Retina (tissue), 1 donor: ENCODE measurements around the gene ADAM15.

Experiments used
- DNase-seq: peaks from one replicate; pipeline ENCODE4 v3.0.0-alpha.2; 2016

Gene ADAM15

DNA sequence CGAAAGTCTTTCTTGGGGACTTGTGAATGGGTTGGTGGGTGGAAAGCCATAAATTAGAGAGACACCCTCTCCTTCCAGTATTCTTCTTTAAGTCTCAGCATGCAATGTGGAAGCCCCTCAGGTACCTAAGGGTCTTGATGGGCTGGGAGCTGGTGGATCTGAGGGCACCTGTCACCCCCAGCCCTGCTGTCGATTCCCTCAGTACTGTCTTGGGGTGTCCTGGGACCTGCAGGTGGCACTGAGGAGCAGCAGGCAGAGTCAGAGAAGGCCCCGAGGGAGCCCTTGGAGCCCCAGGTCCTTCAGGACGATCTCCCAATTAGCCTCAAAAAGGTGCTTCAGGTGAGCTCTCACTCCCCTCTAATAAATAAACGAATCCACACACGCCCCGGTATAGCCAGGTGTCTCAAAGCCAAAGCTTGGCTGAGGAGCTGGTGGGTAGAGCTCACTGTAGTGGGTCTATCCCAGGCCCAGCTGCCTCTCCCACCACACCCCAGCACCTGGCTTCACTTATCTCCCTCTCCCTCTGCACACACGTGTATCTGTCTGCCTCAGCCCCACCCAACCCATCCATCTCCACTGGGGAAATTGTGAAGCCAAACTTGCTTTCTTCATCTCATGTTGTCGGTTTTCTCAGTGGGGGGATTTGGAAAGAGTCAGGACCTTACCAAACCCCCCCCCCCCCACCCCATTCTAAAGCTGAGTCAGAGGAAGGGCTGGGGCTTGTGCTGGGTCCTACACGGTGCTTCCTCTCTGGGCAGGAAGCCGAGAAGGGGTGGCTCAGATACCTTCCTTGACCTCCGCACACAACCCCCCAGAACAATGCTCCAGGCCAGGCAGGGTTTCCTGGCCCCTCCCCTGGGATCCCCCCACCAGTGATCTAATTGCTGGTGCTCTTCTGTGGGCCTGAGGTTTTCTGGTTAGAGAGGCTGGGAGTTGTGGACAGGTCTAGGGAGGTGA, 1.6 kb downstream of the ADAM15 start:
- DNase-seq: no peak

DNA sequence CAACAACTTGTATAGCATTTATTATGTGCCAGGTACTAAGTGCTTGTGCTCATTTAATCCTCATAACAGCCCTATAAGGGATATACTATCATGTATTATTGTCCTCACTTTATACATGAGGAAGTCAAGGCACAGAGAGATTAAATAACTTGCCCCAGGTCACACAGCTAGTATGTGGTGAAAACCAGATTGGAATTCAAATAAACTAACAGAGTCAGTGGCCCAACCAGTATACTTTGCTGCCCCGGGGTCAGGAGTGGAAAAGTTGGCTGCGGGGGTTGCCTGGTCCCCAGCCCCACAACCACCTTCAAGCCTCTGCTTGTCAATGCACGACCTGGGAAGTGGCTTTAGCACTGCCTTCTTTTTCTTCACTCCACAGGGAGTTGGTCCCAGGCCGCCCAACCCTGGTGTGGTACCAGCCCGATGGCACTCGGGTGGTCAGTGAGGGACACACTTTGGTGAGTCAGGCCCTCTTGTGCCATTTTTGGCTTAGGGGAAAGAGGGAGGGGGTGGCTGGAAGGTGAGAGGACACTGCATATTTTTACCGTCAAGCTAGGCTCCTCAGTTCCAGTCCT, 2.5 kb downstream of the ADAM15 start:
- DNase-seq: no peak

DNA sequence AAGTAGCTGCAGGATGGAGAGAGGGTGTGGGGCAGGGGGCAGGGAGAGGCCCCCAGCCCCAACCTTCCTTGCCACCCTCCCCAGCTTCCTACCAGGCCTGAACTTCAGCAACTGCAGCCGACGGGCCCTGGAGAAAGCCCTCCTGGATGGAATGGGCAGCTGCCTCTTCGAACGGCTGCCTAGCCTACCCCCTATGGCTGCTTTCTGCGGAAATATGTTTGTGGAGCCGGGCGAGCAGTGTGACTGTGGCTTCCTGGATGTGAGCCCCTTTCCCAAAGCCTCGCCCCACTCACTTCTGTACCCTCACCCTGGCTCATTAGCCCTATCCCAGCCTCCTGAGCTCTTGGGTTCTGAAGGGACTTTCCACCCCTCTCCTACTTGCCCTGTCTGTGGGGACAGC, 6.0 kb downstream of the ADAM15 start:
- DNase-seq: no peak

DNA sequence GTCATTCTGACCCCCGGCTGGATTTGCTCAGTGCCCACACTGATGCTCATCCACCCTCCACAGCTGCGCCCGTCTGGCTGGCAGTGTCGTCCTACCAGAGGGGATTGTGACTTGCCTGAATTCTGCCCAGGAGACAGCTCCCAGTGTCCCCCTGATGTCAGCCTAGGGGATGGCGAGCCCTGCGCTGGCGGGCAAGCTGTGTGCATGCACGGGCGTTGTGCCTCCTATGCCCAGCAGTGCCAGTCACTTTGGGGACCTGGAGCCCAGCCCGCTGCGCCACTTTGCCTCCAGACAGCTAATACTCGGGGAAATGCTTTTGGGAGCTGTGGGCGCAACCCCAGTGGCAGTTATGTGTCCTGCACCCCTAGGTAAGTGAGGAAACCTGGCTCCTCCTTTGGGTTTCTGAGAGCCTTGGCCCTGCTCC, 6.7 kb downstream of the ADAM15 start:
- no peak for DNase-seq

DNA sequence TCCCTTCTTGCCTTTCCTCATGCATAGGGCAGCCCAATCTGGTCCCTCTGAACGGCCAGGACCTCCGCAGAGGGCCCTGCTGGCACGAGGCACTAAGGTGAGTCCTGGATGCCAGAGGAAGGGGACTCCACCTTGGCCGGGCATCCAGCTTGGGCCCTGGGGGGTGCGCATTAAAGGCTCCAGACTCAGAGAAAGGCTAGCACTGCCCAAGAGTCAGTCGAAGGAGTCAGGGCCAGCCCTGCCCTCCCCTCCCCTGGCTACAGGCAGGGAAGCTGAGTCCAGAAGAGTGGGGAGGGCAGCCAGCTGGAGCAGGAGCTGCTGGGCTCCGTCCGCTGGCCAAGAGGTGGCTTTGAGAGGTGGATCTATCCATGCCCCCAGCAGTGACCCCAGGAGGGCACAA, 9.6 kb downstream of the ADAM15 start:
- no peak for DNase-seq

DNA sequence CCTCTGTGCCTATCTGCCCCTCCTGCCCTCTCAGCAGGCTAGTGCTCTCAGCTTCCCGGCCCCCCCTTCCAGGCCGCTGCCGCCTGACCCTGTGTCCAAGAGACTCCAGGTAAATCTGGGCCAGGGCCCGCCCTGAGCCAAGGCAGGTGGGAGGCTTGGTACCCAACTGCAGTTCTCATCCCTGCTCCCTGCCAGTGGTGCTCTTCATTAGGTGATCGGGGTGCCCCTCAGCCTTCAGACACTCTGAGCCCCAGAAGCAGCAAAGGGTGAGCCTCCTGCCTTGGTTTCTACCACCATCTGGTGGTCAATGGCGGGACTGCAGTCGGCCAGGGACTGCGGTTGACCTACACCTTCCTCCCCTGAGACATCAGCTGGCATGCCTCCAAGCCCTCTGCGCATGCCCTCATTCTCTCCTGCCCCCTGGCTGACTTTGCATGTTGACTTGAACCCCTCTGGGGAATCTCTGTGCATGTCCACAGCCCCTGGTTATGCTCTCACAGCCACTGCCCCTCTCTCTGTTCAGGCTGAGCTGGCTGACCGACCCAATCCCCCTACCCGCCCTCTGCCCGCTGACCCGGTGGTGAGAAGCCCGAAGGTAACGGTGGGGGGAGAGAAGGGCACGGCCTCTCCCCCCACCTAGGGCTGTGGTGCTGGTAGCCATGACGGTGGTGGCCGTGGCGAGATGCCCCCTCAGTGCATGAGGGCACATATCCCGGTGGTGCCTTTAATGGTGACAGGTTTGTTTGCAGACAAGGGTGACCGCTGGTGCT, 10.4 kb downstream of the ADAM15 start:
- DNase-seq: peak; percentile 96

DNA sequence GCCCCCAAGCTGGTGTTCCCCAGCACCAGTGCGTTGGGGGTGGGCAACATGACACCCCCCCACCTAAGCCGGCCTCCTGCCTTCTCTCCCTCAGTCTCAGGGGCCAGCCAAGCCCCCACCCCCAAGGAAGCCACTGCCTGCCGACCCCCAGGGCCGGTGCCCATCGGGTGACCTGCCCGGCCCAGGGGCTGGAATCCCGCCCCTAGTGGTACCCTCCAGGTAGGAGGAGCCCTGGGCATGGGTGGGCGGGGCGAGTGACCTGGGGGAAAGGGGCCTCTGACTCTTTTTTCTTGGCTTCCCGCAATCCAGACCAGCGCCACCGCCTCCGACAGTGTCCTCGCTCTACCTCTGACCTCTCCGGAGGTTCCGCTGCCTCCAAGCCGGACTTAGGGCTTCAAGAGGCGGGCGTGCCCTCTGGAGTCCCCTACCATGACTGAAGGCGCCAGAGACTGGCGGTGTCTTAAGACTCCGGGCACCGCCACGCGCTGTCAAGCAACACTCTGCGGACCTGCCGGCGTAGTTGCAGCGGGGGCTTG, 11.1 kb downstream of the ADAM15 start:
- DNase-seq: peak; percentile 63

DNA sequence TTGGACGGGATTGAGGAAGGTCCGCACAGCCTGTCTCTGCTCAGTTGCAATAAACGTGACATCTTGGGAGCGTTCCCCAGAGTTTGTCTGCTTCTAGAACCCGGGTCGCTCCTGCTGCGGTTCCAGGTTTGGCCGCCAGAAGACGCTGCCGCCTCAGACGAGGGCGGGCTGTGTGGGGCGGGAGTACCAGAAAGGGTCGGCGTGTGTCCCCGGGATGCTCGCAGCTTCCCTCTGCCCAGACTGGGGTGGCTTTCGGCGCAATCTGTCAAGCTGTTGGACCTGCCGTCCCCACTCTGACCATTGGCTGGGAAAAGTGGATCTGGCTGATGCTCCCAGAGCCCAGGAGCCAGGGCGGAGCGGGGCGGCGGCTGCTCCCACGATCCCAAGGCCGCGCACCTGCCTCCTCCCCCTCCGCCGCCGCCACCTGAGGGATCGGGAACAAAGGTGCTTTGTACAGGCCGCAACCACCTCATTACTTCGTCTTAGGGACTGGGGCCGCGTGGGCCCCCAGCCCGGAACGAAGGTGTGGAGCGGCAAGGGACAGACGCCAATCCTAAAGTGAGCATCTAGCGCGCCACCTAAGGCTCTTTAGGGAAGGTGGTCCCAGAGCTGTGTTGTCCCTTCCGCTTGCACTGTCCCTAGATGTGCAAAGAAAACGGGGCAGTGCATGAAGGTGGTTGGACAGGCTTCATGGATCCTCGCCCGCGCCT, 11.7 kb downstream of the ADAM15 start:
- DNase-seq: peak; percentile 91

DNA sequence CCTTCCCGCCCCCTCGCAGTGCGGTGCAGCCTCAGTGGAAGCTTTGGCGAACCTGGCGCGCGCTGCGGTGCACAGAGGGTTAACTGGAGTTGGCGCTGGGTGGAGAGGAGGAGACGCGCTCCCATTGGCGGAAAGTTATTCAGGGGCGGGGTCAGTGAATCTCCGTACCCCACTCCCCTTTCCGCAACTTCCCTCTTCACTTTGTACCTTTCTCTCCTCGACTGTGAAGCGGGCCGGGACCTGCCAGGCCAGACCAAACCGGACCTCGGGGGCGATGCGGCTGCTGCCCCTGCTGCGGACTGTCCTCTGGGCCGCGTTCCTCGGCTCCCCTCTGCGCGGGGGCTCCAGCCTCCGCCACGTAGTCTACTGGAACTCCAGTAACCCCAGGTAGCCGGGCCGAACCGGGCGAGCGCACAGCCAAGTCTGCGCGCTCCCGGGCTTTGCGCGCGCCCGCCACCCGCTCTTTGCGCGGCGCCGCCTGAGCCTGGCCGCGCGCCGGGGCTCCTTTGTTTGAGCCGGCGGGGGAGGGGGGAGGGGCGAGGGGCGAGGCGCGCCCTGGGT, 12.5 kb downstream of the ADAM15 start, which contains the start of gene EFNA4:
Gene EFNA4 (plus strand): TSS at position 191 of the 561 bp plus-strand sequence. CDS start 84 bp downstream, at position 275.
- DNase-seq: peak; percentile 93

DNA sequence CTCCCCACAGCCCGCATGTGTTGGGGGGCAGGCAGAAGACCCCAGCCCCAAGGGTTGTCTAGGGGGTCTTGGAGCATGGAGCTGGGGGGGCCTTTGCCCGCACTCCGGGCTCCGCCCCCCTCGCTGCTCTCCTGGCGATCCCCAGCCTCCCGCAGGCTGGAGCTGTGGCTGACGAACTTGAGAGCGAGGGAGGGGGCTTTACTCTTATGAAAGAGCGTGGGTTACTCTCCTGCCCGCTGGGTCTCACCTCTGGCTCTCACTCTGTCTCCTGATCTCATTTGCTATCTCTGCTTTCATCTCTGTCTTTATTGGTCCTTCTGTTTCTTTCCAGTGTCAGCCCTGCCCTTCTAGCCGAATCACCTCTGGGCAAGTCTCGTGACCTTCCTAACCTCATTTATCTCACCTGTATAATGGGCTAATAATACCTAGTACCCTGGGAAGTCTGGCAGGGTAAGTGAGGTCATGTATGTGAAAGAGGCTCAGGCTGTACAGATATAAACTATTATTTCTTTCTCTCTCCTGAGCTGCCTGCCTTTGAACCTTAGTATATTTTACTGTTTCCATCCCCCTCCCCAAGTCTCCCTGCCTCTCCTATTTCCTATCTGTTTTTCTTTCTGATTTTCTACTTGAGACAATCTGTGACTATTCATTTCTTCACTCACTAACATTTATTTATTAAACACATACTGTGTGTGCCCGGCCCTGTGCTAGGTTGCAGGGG, 13.2 kb downstream of the ADAM15 start:
- DNase-seq: no peak

DNA sequence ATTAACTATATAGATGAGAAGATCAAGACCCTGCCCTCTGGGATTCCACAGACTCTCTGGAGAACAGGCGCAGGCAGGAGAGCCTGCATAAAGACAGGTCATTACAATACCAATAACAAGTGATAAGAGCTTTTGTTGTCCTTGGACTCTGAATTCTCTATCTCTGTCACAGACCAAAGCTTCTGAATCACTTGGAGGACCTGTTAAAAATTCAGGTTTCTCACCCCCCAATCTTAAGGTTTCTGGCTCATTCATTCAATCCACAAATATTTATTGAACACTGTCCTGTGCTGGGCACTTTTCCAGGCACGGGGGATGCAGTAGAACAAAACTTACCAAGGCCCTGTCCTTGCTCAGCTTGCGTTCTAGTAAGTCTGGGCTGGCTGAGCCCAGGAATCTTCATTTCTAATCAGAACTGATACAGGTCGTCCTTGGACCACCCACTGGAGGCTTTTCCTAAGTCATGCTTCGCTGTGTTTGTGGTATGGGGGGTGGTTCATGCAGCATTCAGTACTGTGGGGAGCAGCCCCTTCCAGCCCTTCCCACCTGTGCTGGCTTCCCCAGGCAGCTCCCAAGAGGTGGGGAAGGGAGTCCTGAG, 13.8 kb downstream of the ADAM15 start:
- DNase-seq: no peak

DNA sequence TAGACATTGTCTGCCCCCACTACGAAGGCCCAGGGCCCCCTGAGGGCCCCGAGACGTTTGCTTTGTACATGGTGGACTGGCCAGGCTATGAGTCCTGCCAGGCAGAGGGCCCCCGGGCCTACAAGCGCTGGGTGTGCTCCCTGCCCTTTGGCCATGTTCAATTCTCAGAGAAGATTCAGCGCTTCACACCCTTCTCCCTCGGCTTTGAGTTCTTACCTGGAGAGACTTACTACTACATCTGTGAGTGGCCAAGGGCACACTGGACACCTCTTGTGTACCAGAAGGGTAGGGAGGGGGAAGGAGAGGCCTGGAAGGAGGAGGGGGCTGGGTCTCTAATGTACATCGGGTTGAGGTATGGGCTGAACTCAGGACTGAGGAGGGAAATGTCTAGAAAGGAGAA, 15.7 kb downstream of the ADAM15 start:
- DNase-seq: no peak

DNA sequence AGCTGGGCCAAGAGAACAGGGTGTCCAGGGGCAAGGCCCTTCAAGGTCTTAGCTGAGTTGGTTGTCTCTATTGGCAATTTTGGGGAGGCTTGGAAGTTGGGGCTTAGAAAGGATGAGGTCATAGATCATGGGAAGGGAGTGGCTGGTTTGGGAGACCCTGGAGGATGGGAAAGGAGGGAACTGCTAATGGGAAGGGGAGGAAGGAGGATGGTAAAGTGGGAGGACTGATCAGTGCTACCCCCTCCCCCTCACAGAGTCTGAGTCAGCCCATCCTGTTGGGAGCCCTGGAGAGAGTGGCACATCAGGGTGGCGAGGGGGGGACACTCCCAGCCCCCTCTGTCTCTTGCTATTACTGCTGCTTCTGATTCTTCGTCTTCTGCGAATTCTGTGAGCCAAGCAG, 17.5 kb downstream of the ADAM15 start:
- no peak for DNase-seq

DNA sequence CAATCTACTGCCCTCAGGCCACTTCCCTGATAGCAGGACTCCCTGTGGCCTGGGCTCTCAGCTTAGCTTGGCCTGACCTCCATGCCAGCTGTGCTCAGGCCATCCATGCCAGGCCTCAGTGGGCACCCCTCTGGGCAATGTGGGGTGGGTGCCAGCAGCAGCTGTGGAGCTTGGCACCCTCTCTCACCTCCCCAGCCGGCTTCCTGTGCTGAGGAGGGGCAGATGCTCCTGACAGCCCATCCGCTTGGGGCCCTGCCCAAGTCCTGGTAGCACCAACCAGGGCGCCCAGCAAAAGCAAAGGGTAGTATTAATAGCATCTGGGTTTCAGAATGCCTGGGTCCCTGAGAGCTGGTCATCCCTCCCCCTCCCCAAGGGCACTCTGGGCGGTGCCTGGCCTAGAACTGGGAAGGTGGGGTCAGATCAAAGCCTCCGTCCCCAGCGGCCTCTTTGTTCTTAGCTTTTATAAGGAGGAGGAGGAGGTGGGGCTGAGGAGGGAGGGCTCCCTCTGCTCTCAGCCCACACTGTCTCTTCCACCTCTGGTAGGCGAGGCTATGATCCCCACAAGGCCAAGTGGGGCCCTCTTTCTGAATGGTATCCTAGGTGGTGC, 18.5 kb downstream of the ADAM15 start:
- peak; percentile 74 for DNase-seq

DNA sequence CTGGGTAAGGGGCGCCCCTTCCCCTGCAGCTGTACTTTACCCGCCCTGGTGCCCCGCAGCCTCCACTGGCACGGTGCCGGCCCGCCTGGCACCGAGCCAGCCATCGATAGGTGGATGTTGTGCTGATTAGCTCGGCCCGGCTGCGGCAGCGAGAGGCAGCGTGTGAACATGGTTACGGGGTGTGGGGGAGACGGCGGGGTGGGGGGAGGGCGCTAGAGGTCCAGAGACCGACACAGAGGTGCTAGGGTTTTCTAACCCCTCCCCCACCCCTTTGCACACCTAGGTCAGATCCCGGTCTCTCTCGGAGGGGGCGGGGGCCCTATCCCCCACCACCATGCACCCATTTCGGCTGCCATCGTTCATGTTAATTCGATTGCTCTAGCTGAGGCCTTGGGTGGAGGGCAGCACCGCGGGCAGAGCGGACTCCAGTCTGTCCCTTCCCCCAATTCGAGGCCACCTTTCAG, 19.1 kb downstream of the ADAM15 start:
- no peak for DNase-seq

DNA sequence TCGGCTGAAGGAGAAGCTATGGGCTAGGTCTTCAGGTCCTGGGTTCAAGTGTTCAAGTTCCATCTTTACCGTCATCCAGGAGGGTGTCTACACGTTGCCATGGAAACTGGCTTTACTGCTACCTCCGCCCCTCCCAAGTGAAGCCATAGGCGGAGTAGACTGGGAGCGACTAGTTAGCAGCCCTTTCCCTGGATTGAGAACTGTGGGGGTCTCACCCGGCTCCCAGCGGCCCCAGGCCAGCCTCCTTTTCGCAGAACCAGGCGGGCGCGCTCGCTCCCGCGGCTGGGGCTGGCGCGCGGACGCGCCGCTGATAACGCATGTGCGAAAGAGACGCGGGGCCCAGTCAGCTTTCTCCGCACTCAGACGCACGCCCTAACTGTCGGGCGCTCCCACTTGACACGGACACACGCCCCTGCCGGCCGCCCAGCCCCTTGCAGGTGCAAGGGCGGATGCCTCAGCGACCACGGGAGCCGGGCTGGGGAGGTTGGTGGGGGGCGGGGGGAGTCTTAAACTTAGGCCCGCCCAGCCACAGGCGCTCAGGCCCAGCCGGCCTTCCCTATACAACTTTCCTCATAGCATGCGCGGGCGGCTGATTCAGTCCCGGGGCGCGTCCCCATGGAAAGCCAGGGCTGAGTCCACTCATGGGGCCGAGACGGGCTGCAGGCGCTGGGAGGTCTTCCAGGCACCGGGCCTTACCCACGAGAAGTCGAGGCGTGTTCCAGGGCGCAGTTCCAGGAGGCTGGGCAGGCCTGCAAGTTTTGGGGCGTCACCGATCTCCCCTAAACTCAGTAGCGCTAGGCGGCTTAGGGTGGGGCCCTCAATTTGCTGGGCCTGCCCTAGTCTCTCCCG, 19.8 kb downstream of the ADAM15 start:
- DNase-seq: peak; percentile 91

DNA sequence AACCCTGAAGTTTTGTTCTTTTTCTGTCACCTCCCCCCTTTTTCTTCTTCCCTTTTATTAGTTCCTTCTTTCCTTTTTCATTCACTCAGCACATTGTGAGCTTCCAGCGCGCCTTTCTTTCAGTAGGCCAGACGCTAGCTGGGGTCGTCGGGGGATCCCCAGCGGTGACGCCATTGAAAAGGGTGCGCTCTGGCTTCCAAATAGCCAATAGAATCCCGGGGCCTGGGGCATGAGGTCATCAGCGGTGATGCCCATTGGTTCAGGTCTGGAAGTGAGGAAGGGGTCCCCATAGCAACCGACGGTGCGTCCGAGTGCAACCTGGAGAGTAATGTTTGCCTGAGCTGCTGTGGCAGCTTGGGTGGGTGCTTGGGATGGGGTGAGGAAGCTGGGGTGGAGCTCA, 20.6 kb downstream of the ADAM15 start:
- DNase-seq: peak; percentile 74

DNA sequence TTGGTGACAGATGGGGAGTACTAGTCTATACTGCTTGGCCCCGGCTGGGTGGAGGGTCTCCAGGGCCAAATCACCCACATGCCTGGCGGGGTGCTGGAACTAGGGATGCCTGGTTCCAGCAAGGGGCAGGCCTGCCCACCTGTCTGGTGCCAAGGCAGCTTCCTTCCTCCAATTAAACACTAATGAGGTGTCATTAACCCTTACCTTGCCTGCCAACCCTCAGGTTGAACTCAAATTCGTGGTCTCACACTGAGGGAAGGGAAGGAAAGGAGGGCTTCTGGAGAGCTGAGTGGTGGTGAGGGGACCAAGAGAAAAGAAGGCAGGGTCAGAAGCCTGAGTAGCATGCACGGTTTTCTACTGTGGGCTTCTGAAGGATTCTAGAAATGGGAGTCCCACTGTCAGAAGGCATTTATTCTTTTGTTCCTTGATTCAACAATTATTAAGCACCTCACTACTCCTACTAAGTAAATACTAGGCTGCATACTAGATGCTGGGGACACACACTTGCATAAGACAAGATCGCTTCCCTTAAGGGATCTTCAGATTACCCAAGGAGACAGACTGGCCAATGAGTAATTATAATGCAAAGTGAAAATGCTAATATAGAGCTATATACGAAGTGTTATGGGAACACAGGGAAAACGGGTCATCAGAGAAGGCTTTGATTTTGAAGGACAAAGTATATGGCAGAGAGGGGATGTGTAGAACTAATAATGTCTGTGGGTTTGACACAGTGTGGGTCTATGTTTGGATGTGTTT, 21.6 kb downstream of the ADAM15 start:
- DNase-seq: no peak
